CD4-positive, alpha-beta T cell treated with Interleukin-1 beta for 1 hour (primary cell): Measurements from ENCODE around the gene VWA5B1.

Source experiments
- DNase-seq, 2 donors: peaks; one replicate each; pipeline ENCODE4 v3.0.0-alpha.2; 2020 to 2022

VWA5B1 gene

GRCh38 chr1:20400341-20401177 lies 109.9 kb downstream of the VWA5B1 start:
- no peak for DNase-seq

GRCh38 chr1:20401405-20402010 lies 110.8 kb downstream of the VWA5B1 start:
- DNase-seq: no peak

GRCh38 chr1:20402585-20403422 lies 112.1 kb downstream of the VWA5B1 start:
- DNase-seq: no peak

GRCh38 chr1:20403423-20404145 lies 112.9 kb downstream of the VWA5B1 start:
- DNase-seq: no peak

- peak in 1 of 2 donors; percentile 45 for DNase-seq
Measured at GRCh38 chr1:20404466-20404865, 113.8 kb downstream of the VWA5B1 start.
